C1 segment of cervical spinal cord (tissue), 14 donors: Measurements from ENCODE around the gene PIGK.
"Not testable (repeated sequence)": the region's sequence is repeated elsewhere in the genome, so short reads cannot be mapped to it uniquely, and the experiment has no call there.

Source experiments
- DNase-seq, 14 donors: peaks; one replicate each; lab custom pipeline; 2025; lab: John Stamatoyannopoulos, UW

The PIGK gene

GRCh38 chr1:77219166-77219887 lies at the start of gene PIGK:
TSS of gene PIGK (minus strand) at chr1:77219430. CDS start at chr1:77219402, 28 bp downstream.
- peak; percentile 10 to 84 (median 76) for DNase-seq

GRCh38 chr1:77267035-77267434 lies 47.8 kb upstream of the PIGK start:
- no peak for DNase-seq

GRCh38 chr1:77265180-77265579 lies 46.0 kb upstream of the PIGK start:
- DNase-seq, result no peak

- DNase-seq, result no peak
These were observed 44.5 kb upstream of the PIGK start for GRCh38 chr1:77263708-77264107.

GRCh38 chr1:77253211-77253610 lies 34.0 kb upstream of the PIGK start:
- DNase-seq, result no peak

- no peak for DNase-seq
These were observed 30.9 kb upstream of the PIGK start for GRCh38 chr1:77250126-77250525.

GRCh38 chr1:77245830-77246229 lies 26.6 kb upstream of the PIGK start:
- DNase-seq, result no peak

GRCh38 chr1:77239311-77239710 lies 20.1 kb upstream of the PIGK start:
- DNase-seq, result no peak

- no peak for DNase-seq
These were observed 19.2 kb upstream of the PIGK start for GRCh38 chr1:77238462-77238861.

- DNase-seq, result no peak
These were observed 15.7 kb upstream of the PIGK start for GRCh38 chr1:77234943-77235342.

GRCh38 chr1:77234096-77234495 lies 14.9 kb upstream of the PIGK start:
- no peak for DNase-seq

- DNase-seq, result no peak
These were observed 13.6 kb upstream of the PIGK start for GRCh38 chr1:77232829-77233228.

GRCh38 chr1:77230051-77230450 lies 10.8 kb upstream of the PIGK start:
- no peak for DNase-seq

GRCh38 chr1:77228836-77229235 lies 9.6 kb upstream of the PIGK start:
- DNase-seq, result no peak

GRCh38 chr1:77227381-77227780 lies 8.2 kb upstream of the PIGK start:
- DNase-seq, result no peak

GRCh38 chr1:77222496-77222895 lies 3.3 kb upstream of the PIGK start:
- no peak for DNase-seq

- DNase-seq, result no peak
These were observed 1.6 kb upstream of the PIGK start for GRCh38 chr1:77220687-77221463.

- DNase-seq, result peak in 2 of 14 donors; percentile 6 to 25
These were observed 609 bp downstream of the PIGK start for GRCh38 chr1:77218477-77219165.

- DNase-seq, result not testable (repeated sequence)
These were observed 15.2 kb downstream of the PIGK start for GRCh38 chr1:77204043-77204442.

- no peak for DNase-seq
These were observed 16.5 kb downstream of the PIGK start for GRCh38 chr1:77202751-77203150.

- no peak for DNase-seq
These were observed 18.4 kb downstream of the PIGK start for GRCh38 chr1:77200806-77201205.

- no peak for DNase-seq
These were observed 18.9 kb downstream of the PIGK start for GRCh38 chr1:77200293-77200692.
